NCI-H1092 (cell line): ENCODE measurements around the gene KRT6B.
"Not testable (repeated sequence)": the region's sequence is repeated elsewhere in the genome, so short reads cannot be mapped to it uniquely, and the experiment has no call there.

Experiments used
- DNase-seq: peaks from one replicate; lab custom pipeline; 2025; lab: John Stamatoyannopoulos, UW

KRT6B gene

GRCh38 chr12:52452101-52452500 lies at the start of gene KRT6B:
TSS of gene KRT6B (minus strand) at chr12:52452146. CDS start at chr12:52452078, 68 bp downstream.
- no peak for DNase-seq

- no peak for DNase-seq
These were observed 49.5 kb upstream of the KRT6B start for GRCh38 chr12:52501490-52501889.

GRCh38 chr12:52500574-52500973 lies 48.6 kb upstream of the KRT6B start:
- DNase-seq = not testable (repeated sequence)

GRCh38 chr12:52499806-52500560 lies 48.0 kb upstream of the KRT6B start:
- no peak for DNase-seq

GRCh38 chr12:52498946-52499345 lies 47.0 kb upstream of the KRT6B start:
- DNase-seq = no peak

GRCh38 chr12:52497975-52498374 lies 46.0 kb upstream of the KRT6B start:
- no peak for DNase-seq

GRCh38 chr12:52496590-52497071 lies 44.7 kb upstream of the KRT6B start:
- no peak for DNase-seq

- no peak for DNase-seq
These were observed 44.1 kb upstream of the KRT6B start for GRCh38 chr12:52496054-52496453.

- DNase-seq = peak; percentile 55
These were observed 43.4 kb upstream of the KRT6B start for GRCh38 chr12:52495389-52495788.

GRCh38 chr12:52494518-52494917 lies 42.6 kb upstream of the KRT6B start:
- no peak for DNase-seq

GRCh38 chr12:52494100-52494499 lies 42.2 kb upstream of the KRT6B start:
- no peak for DNase-seq

- no peak for DNase-seq
These were observed 41.2 kb upstream of the KRT6B start, which contains the start of gene KRT6A for GRCh38 chr12:52493172-52493571. TSS of gene KRT6A (minus strand) at chr12:52493257. CDS start at chr12:52493188, 69 bp downstream.

- DNase-seq = not testable (repeated sequence)
These were observed 40.5 kb upstream of the KRT6B start for GRCh38 chr12:52492405-52492804.

GRCh38 chr12:52491495-52491894 lies 39.5 kb upstream of the KRT6B start:
- DNase-seq = not testable (repeated sequence)

- no peak for DNase-seq
These were observed 36.8 kb upstream of the KRT6B start for GRCh38 chr12:52488736-52489135.

- DNase-seq = not testable (repeated sequence)
These were observed 35.9 kb upstream of the KRT6B start for GRCh38 chr12:52487744-52488443.

- DNase-seq = no peak
These were observed 35.3 kb upstream of the KRT6B start for GRCh38 chr12:52487211-52487610.

GRCh38 chr12:52486166-52487105 lies 34.5 kb upstream of the KRT6B start:
- no peak for DNase-seq

GRCh38 chr12:52480073-52480472 lies 28.1 kb upstream of the KRT6B start:
- no peak for DNase-seq

GRCh38 chr12:52477651-52478050 lies 25.7 kb upstream of the KRT6B start:
- DNase-seq = no peak

- DNase-seq = no peak
These were observed 22.3 kb upstream of the KRT6B start for GRCh38 chr12:52474212-52474611.

- no peak for DNase-seq
These were observed 21.8 kb upstream of the KRT6B start, which contains the start of gene KRT6C for GRCh38 chr12:52473768-52474167. TSS of gene KRT6C (minus strand) at chr12:52473805. CDS start at chr12:52473737, 68 bp downstream.
